Retina (tissue), 1 donor: ENCODE results near the gene DOK5.

Experiments
- DNase-seq: peaks from one replicate; pipeline ENCODE4 v3.0.0-alpha.2; 2016

Gene DOK5

GRCh38 chr20:54515793-54516628 is 40.6 kb downstream of the DOK5 start:
- no peak for DNase-seq

GRCh38 chr20:54517241-54517975 is 42.0 kb downstream of the DOK5 start:
- DNase-seq = no peak

GRCh38 chr20:54524849-54525248 is 49.5 kb downstream of the DOK5 start:
- DNase-seq = no peak

GRCh38 chr20:54525916-54526590 is 50.7 kb downstream of the DOK5 start:
- DNase-seq = no peak

GRCh38 chr20:54526801-54527200 is 51.4 kb downstream of the DOK5 start:
- no peak for DNase-seq

GRCh38 chr20:54532573-54532972 is 57.2 kb downstream of the DOK5 start:
- no peak for DNase-seq

GRCh38 chr20:54534101-54534500 is 58.7 kb downstream of the DOK5 start:
- no peak for DNase-seq

GRCh38 chr20:54535033-54535432 is 59.6 kb downstream of the DOK5 start:
- no peak for DNase-seq

GRCh38 chr20:54535746-54536145 is 60.4 kb downstream of the DOK5 start:
- DNase-seq = no peak

- no peak for DNase-seq
Measured at GRCh38 chr20:54539521-54540046, 64.2 kb downstream of the DOK5 start.

- no peak for DNase-seq
Measured at GRCh38 chr20:54543369-54543768, 68.0 kb downstream of the DOK5 start.

- no peak for DNase-seq
Measured at GRCh38 chr20:54545676-54546358, 70.4 kb downstream of the DOK5 start.

GRCh38 chr20:54548849-54549248 is 73.5 kb downstream of the DOK5 start:
- DNase-seq = no peak

- DNase-seq = no peak
Measured at GRCh38 chr20:54549658-54550326, 74.4 kb downstream of the DOK5 start.

- DNase-seq = no peak
Measured at GRCh38 chr20:54550776-54551396, 75.5 kb downstream of the DOK5 start.

- no peak for DNase-seq
Measured at GRCh38 chr20:54554006-54554405, 78.6 kb downstream of the DOK5 start.

- DNase-seq = no peak
Measured at GRCh38 chr20:54555150-54555549, 79.8 kb downstream of the DOK5 start.

GRCh38 chr20:54556406-54556805 is 81.0 kb downstream of the DOK5 start:
- DNase-seq = no peak

GRCh38 chr20:54557806-54558590 is 82.6 kb downstream of the DOK5 start:
- no peak for DNase-seq

- DNase-seq = no peak
Measured at GRCh38 chr20:54559890-54560289, 84.5 kb downstream of the DOK5 start.

GRCh38 chr20:54560357-54560756 is 85.0 kb downstream of the DOK5 start:
- no peak for DNase-seq
